Astrocyte (in vitro differentiated cells and primary cell): ENCODE data around the gene EFNA2. TPM values are rescaled to one million over a fixed set of nuclear protein-coding genes. Genes with fewer than 3 reads are reported as not detected.

Experiments used
- DNase-seq: peaks from one replicate; pipeline ENCODE4 v3.0.0-alpha.2; 2010; ENCODE audit warnings: low read depth
- FAIRE-seq: peaks from 2 replicates; lab custom pipeline; 2011; peaks lifted over from hg19 to GRCh38; lab: Jason Lieb, UNC
- H2AFZ ChIP-seq: 2 replicates; pipeline ENCODE4 v1.6.0; 2012; ENCODE audit warnings: low read depth, low read length, inconsistent platforms
- H3K27ac ChIP-seq: 2 replicates; pipeline ENCODE4 v1.5.1; 2011; ENCODE audit warnings: low read depth, low read length, inconsistent platforms
- H3K27me3 ChIP-seq: 2 replicates; pipeline ENCODE4 v1.6.0; 2011; ENCODE audit warnings: low read length, inconsistent platforms; ENCODE audit not compliant: insufficient read depth
- H3K36me3 ChIP-seq: 2 replicates; pipeline ENCODE4 v1.5.1; 2011; ENCODE audit warnings: low read length, inconsistent platforms; ENCODE audit not compliant: insufficient read depth
- H3K4me1 ChIP-seq: 2 replicates; pipeline ENCODE4 v1.5.1; 2011; ENCODE audit warnings: low read length, inconsistent platforms; ENCODE audit not compliant: insufficient read depth
- H3K4me2 ChIP-seq: 2 replicates; pipeline ENCODE4 v1.6.0; 2012; ENCODE audit warnings: low read length, inconsistent platforms
- H3K4me3 ChIP-seq: 2 replicates; pipeline ENCODE4 v1.5.1; 2011; ENCODE audit warnings: low read depth, mild to moderate bottlenecking, low read length, inconsistent platforms; ENCODE audit not compliant: insufficient read depth
- H3K79me2 ChIP-seq: 2 replicates; pipeline ENCODE4 v1.6.0; 2012; ENCODE audit warnings: mild to moderate bottlenecking, low read length, inconsistent platforms; ENCODE audit not compliant: insufficient read depth
- H3K9ac ChIP-seq: 2 replicates; pipeline ENCODE4 v1.6.0; 2012; ENCODE audit warnings: mild to moderate bottlenecking, low read length, inconsistent platforms
- H3K9me3 ChIP-seq: 2 replicates; pipeline ENCODE4 v1.5.1; 2012; ENCODE audit warnings: low read depth, mild to moderate bottlenecking, low read length, inconsistent platforms; ENCODE audit not compliant: insufficient read depth
- H4K20me1 ChIP-seq: 2 replicates; pipeline ENCODE4 v1.6.0; 2012; ENCODE audit warnings: low read length, inconsistent platforms; ENCODE audit not compliant: insufficient read depth
- H3K27ac Mint-ChIP-seq: one replicate; pipeline ENCODE4 v1.8.0; 2021; ENCODE audit warnings: mild to moderate bottlenecking, mixed read lengths; ENCODE audit not compliant: unreplicated experiment
- H3K27me3 Mint-ChIP-seq: one replicate; pipeline ENCODE4 v1.8.0; 2021; ENCODE audit warnings: low read depth, mixed read lengths; ENCODE audit not compliant: unreplicated experiment
- H3K36me3 Mint-ChIP-seq: one replicate; pipeline ENCODE4 v1.8.0; 2021; ENCODE audit warnings: low read depth, mixed read lengths; ENCODE audit not compliant: unreplicated experiment
- H3K4me1 Mint-ChIP-seq: one replicate; pipeline ENCODE4 v1.8.0; 2021; ENCODE audit warnings: low read depth, mixed read lengths; ENCODE audit not compliant: unreplicated experiment
- H3K4me3 Mint-ChIP-seq: one replicate; pipeline ENCODE4 v1.8.0; 2021; ENCODE audit warnings: mild to moderate bottlenecking, moderate library complexity, mixed read lengths; ENCODE audit not compliant: unreplicated experiment
- H3K9me3 Mint-ChIP-seq: one replicate; pipeline ENCODE4 v1.8.0; 2021; ENCODE audit warnings: mild to moderate bottlenecking, mixed read lengths; ENCODE audit not compliant: unreplicated experiment
- EZH2 ChIP-seq: IDR thresholded peaks from 2 replicates; pipeline ENCODE4 v1.6.1; 2012; ENCODE audit warnings: mild to moderate bottlenecking, low read length, inconsistent platforms; ENCODE audit not compliant: insufficient read depth
- total RNA-seq: library from RNA; stranded (reverse); gene quantifications from 2 replicates; pipeline ENCODE4 v1.2.1, GENCODE V29; 2021
- TF ChIP-seq, protein P1 (sequence below): IDR thresholded peaks from 2 replicates; pipeline ENCODE4 v1.5.1; 2011; ENCODE audit warnings: low read depth, mild to moderate bottlenecking, inconsistent platforms, low read length, moderate library complexity; ENCODE audit not compliant: insufficient read depth

Gene EFNA2
- total RNA-seq, 1 donor from 2014 or later, result 8.4 TPM

DNA sequence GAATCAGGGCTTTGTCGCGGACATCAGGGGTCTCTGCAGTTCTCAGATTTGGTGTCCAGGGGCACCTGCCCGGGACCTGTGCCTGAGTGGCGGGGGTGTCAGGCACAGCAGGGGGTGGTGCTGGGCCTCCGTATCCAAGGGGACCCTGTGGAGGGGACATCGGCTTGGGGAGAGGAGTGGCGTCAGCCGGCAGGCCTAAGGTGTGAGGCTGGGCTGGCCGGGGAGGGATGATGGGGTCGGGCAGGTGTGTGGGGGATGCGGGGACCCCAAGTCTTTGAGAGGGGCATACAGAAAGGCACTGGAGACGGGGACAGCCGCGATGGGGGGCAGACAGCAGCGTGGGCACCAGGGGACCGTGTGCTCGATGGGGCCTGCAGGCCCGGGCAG is 2.5 kb downstream of the EFNA2 start:
- TF ChIP-seq EZH2, result no peak
- TF ChIP-seq, protein P1, sequence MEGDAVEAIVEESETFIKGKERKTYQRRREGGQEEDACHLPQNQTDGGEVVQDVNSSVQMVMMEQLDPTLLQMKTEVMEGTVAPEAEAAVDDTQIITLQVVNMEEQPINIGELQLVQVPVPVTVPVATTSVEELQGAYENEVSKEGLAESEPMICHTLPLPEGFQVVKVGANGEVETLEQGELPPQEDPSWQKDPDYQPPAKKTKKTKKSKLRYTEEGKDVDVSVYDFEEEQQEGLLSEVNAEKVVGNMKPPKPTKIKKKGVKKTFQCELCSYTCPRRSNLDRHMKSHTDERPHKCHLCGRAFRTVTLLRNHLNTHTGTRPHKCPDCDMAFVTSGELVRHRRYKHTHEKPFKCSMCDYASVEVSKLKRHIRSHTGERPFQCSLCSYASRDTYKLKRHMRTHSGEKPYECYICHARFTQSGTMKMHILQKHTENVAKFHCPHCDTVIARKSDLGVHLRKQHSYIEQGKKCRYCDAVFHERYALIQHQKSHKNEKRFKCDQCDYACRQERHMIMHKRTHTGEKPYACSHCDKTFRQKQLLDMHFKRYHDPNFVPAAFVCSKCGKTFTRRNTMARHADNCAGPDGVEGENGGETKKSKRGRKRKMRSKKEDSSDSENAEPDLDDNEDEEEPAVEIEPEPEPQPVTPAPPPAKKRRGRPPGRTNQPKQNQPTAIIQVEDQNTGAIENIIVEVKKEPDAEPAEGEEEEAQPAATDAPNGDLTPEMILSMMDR, result no peak
- H3K9me3 Mint-ChIP-seq, result no peaks in the 10 kb centered on the region
- H3K4me1 Mint-ChIP-seq, result no peaks in the 10 kb centered on the region
- H3K4me2 ChIP-seq, result no peak overlapping the region
- H3K4me1 ChIP-seq, result peaks cover 2% of the 10 kb centered on the region
- no peak overlapping the region for H3K4me3 Mint-ChIP-seq
- no peaks in the 10 kb centered on the region for H3K36me3 Mint-ChIP-seq
- peaks cover 13% of the 10 kb centered on the region for H3K27me3 Mint-ChIP-seq
- H3K27ac ChIP-seq, result no peak overlapping the region
- no peaks in the 10 kb centered on the region for H3K36me3 ChIP-seq
- H3K9me3 ChIP-seq, result no peaks in the 10 kb centered on the region
- no peak overlapping the region for H3K9ac ChIP-seq
- H3K27ac Mint-ChIP-seq, result no peak overlapping the region
- H2AFZ ChIP-seq, result no peak overlapping the region
- DNase-seq, result no peak
- peaks cover 21% of the 10 kb centered on the region for H3K27me3 ChIP-seq
- no peak for FAIRE-seq
- H4K20me1 ChIP-seq, result peaks cover 19% of the 10 kb centered on the region
- H3K79me2 ChIP-seq, result no peaks in the 10 kb centered on the region
- no peak overlapping the region for H3K4me3 ChIP-seq

DNA sequence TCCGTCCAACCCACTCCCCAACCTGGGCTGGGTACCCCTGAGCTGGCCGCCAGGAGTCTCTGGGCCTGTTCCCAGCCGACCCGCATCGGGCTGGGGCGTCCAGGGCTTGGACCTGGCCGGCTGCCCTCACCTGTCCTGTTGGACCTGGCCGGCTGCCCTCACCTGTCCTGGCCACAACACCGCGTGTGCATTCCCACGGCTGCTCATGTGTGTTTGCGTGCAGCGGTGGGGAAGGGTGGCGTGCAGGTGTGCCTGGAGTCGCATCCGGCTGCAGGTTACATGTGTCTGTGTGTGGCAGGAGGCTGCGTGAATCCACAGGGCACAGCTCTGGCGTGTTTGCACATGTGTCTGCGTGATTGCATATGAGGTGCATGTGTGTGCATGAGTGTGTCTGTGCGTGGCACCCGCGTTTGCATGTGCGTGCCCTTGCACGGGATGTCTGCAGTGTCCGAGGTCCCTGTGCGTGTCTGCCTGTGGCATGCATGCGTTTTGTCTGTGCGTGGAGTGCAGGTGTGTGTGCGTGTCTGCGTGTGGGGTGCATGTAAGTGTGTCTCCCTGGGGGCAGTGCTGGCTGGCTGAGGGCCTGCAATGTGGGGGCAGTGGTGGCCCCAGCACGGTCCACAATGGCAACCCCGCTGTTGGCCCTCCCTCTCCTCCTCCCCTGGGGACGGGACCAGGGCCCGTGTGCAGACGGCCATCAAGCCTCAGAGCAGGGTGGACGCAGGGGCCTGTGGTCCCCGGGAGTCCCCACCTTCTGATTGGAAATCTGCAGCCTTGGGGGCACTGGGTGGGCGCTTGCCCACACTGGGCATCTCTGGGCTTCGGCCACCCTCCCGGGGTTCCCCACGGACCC is 3.4 kb downstream of the EFNA2 start:
- peaks cover 13% of the 10 kb centered on the region for H3K27me3 Mint-ChIP-seq
- no peak for FAIRE-seq
- Histone ChIP-seq H3K79me2 (no peaks in the 10 kb centered on the region), H3K27me3 (peaks cover 21% of the 10 kb centered on the region), H3K4me1 (peaks cover 2% of the 10 kb centered on the region), H3K36me3 (no peaks in the 10 kb centered on the region), H3K27ac (no peak overlapping the region), H3K9me3 (no peaks in the 10 kb centered on the region), H3K9ac (no peak overlapping the region), H3K4me2 (no peak overlapping the region), H4K20me1 (peaks cover 18% of the 10 kb centered on the region), H2AFZ (no peak overlapping the region), H3K4me3 (no peak overlapping the region)
- H3K27ac Mint-ChIP-seq, result no peak overlapping the region
- no peak overlapping the region for H3K4me3 Mint-ChIP-seq
- no peaks in the 10 kb centered on the region for H3K36me3 Mint-ChIP-seq
- TF ChIP-seq, protein P1, result no peak
- TF ChIP-seq EZH2, result no peak
- DNase-seq, result no peak
- H3K4me1 Mint-ChIP-seq, result no peaks in the 10 kb centered on the region
- no peaks in the 10 kb centered on the region for H3K9me3 Mint-ChIP-seq

DNA sequence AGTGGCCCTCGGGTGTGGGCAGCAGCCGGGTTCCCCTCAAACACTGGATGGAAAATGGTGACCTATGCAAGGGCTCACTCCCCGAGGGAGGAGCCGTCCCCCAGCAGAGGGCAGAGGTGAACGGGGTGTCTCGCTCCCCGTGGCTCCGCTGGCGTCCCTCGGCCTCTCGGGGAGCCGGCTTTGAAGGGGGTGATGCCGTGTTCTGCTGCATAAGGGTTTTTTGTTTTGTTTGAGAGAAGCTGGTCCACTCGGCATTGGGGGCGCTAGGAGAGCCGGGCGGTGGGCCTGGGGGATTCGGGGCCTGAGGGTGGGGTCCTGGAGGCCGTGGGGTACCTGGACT is 4.0 kb downstream of the EFNA2 start:
- H3K27ac Mint-ChIP-seq, result no peak overlapping the region
- DNase-seq (no peak), FAIRE-seq (no peak)
- peaks cover 9% of the 10 kb centered on the region for H3K27me3 Mint-ChIP-seq
- no peak overlapping the region for H3K9ac ChIP-seq
- H2AFZ ChIP-seq, result no peak overlapping the region
- H3K27ac ChIP-seq, result no peak overlapping the region
- no peak overlapping the region for H3K4me2 ChIP-seq
- TF ChIP-seq EZH2, result no peak
- TF ChIP-seq, protein P1, result no peak
- H3K9me3 Mint-ChIP-seq, result no peaks in the 10 kb centered on the region
- peaks cover 17% of the 10 kb centered on the region for H3K27me3 ChIP-seq
- H3K4me3 ChIP-seq, result no peak overlapping the region
- H3K79me2 ChIP-seq, result no peaks in the 10 kb centered on the region
- H3K4me3 Mint-ChIP-seq, result no peak overlapping the region
- no peaks in the 10 kb centered on the region for H3K4me1 Mint-ChIP-seq
- H4K20me1 ChIP-seq, result peaks cover 12% of the 10 kb centered on the region
- H3K36me3 ChIP-seq, result no peaks in the 10 kb centered on the region
- H3K9me3 ChIP-seq, result no peaks in the 10 kb centered on the region
- H3K4me1 ChIP-seq, result peaks cover 2% of the 10 kb centered on the region
- H3K36me3 Mint-ChIP-seq, result no peaks in the 10 kb centered on the region
